GM23248 (cell line): Measurements from ENCODE around the gene XIST. TPM values are rescaled to one million over a fixed set of nuclear protein-coding genes. Genes with fewer than 3 reads are reported as not detected.

Experiments
- DNase-seq: peaks from one replicate; pipeline ENCODE4 v3.0.0-alpha.2; 2015
- H2AFZ ChIP-seq: fragments of 200-600 bp; sonication (generic); 2 replicates; pipeline ENCODE4 v1.6.1; 2016; ENCODE audit warnings: antibody characterized with exemption
- H3F3A ChIP-seq: fragments of 200-600 bp; sonication (generic); 2 replicates; pipeline ENCODE4 v1.6.1; 2016; ENCODE audit warnings: mild to moderate bottlenecking, antibody characterized with exemption, mixed run types; ENCODE audit not compliant: insufficient read depth
- H3K27ac ChIP-seq: fragments of 200-600 bp; sonication (generic); 2 replicates; pipeline ENCODE4 v1.5.1; 2016; ENCODE audit warnings: mild to moderate bottlenecking
- H3K27me3 ChIP-seq: fragments of 200-600 bp; sonication (generic); replicated peaks from 2 replicates; pipeline ENCODE4 v1.6.1; 2016; ENCODE audit warnings: mild to moderate bottlenecking; ENCODE audit not compliant: insufficient read depth
- H3K36me3 ChIP-seq: fragments of 200-600 bp; sonication (generic); 2 replicates; pipeline ENCODE4 v1.6.1; 2016; ENCODE audit warnings: low read depth, mild to moderate bottlenecking
- H3K4me1 ChIP-seq: fragments of 200-600 bp; sonication (generic); 2 replicates; pipeline ENCODE4 v1.6.1; 2016; ENCODE audit warnings: mild to moderate bottlenecking; ENCODE audit not compliant: insufficient read depth
- H3K4me2 ChIP-seq: fragments of 200-600 bp; sonication (generic); one replicate; pipeline ENCODE4 v1.6.1; 2016; ENCODE audit warnings: mild to moderate bottlenecking; ENCODE audit not compliant: unreplicated experiment
- H3K4me3 ChIP-seq: fragments of 200-600 bp; sonication (generic); 2 replicates; pipeline ENCODE4 v1.5.1; 2016; ENCODE audit warnings: mild to moderate bottlenecking
- H3K79me2 ChIP-seq: fragments of 200-600 bp; sonication (generic); 2 replicates; pipeline ENCODE4 v1.6.1; 2016; ENCODE audit warnings: mild to moderate bottlenecking; ENCODE audit not compliant: insufficient read depth
- H3K9ac ChIP-seq: fragments of 200-600 bp; sonication (generic); 2 replicates; pipeline ENCODE4 v1.6.1; 2016; ENCODE audit warnings: mild to moderate bottlenecking
- H3K9me2 ChIP-seq: fragments of 200-600 bp; sonication (generic); 2 replicates; pipeline ENCODE4 v1.6.1; 2016; ENCODE audit warnings: mixed run types, mild to moderate bottlenecking, moderate library complexity; ENCODE audit not compliant: insufficient read depth
- H3K9me3 ChIP-seq: fragments of 200-600 bp; sonication (generic); one replicate; pipeline ENCODE4 v1.6.1; 2017; ENCODE audit warnings: low read depth
- H4K20me1 ChIP-seq: fragments of 200-600 bp; sonication (generic); 2 replicates; pipeline ENCODE4 v1.6.0; 2016; ENCODE audit not compliant: insufficient read depth
- EZH2 ChIP-seq: fragments of 200-600 bp; sonication (generic); IDR thresholded peaks from 2 replicates; pipeline ENCODE4 v1.6.1; 2018; ENCODE audit warnings: antibody characterized with exemption, mild to moderate bottlenecking; ENCODE audit not compliant: insufficient read depth, poor library complexity, severe bottlenecking
- EZH2phosphoT487 ChIP-seq: fragments of 200-600 bp; sonication (generic); IDR thresholded peaks from 2 replicates; pipeline ENCODE4 v1.6.1; 2018; ENCODE audit warnings: antibody characterized with exemption, moderate library complexity, mild to moderate bottlenecking, low read depth; ENCODE audit not compliant: insufficient read depth
- WGBS, 2 experiments: methylation state at CpG; one replicate each; pipeline ENCODE4 v1.1.6; 2015 to 2017; ENCODE audit warnings: low lambda C conversion rate in 2 of 2, low coverage in 1 of 2; ENCODE audit errors: missing lambda C conversion rate in 2 of 2; 5-methylcytosine and 5-hydroxymethylcytosine counted together
- in situ Hi-C: fragments of 300-500 bp; cut with MboI; formaldehyde crosslinking; loops from 2 replicates; pipeline ENCODE4 v1.15.0; 2020
- polyA plus RNA-seq: library from polyadenylated mRNA; unstranded; fragments of >200 nt; fragmentation: Nextera tagmentation; extraction: Ambion mirVana; gene quantifications from 2 replicates; pipeline ENCODE4 v1.2.1, GENCODE V29; 2016
- total RNA-seq: library from RNA; depleted of rRNA; stranded (reverse); fragments of >200 nt; shearing (Covaris generic); gene quantifications from 2 replicates; pipeline ENCODE4 v1.2.3, GENCODE V29; 2014

The XIST gene
- total and polyA plus RNA-seq, 2 experiments from 2014 or later: not detected

- Histone ChIP-seq H3K4me3 (no peak overlapping the region), H3K4me1 (no peaks in the 10 kb centered on the region), H3K9ac (no peak overlapping the region), H3K9me3 (no peaks in the 10 kb centered on the region), H3K4me2 (no peak overlapping the region), H2AFZ (no peak overlapping the region), H3K79me2 (no peaks in the 10 kb centered on the region), H3K36me3 (no peaks in the 10 kb centered on the region), H4K20me1 (no peaks in the 10 kb centered on the region), H3K27me3 (no peaks in the 10 kb centered on the region), H3F3A (no peaks in the 10 kb centered on the region), H3K9me2 (no peaks in the 10 kb centered on the region), H3K27ac (no peak overlapping the region)
- WGBS, 2 experiments: 73 to 82% methylated on average over 3 of the region's 3 CpGs
- no peak for DNase-seq
- no peak for TF ChIP-seq EZH2
- TF ChIP-seq EZH2phosphoT487: no peak
- in situ Hi-C loops: no loop called here
These were observed 14.4 kb downstream of the XIST start for GRCh38 chrX:73838123-73838522.

GRCh38 chrX:73836956-73837477 lies 15.5 kb downstream of the XIST start:
- Histone ChIP-seq H3K27ac (no peak overlapping the region), H3K27me3 (no peaks in the 10 kb centered on the region), H3K4me1 (no peaks in the 10 kb centered on the region), H2AFZ (no peak overlapping the region), H3K9ac (no peak overlapping the region), H4K20me1 (no peaks in the 10 kb centered on the region), H3K36me3 (no peaks in the 10 kb centered on the region), H3F3A (no peaks in the 10 kb centered on the region), H3K9me3 (no peaks in the 10 kb centered on the region), H3K4me2 (no peak overlapping the region), H3K79me2 (no peaks in the 10 kb centered on the region), H3K4me3 (no peak overlapping the region), H3K9me2 (no peaks in the 10 kb centered on the region)
- TF ChIP-seq EZH2 (no peak), EZH2phosphoT487 (no peak)
- in situ Hi-C loops: no loop called here
- WGBS, 2 experiments: 19 to 23% methylated on average over 1 of the region's 1 CpG
- no peak for DNase-seq

- no peak overlapping the region for H3K4me2 ChIP-seq
- TF ChIP-seq EZH2phosphoT487: no peak
- TF ChIP-seq EZH2: no peak
- in situ Hi-C loops: no loop called here
- no peak for DNase-seq
- H3F3A ChIP-seq: no peaks in the 10 kb centered on the region
- no peaks in the 10 kb centered on the region for H3K9me3 ChIP-seq
- no peaks in the 10 kb centered on the region for H4K20me1 ChIP-seq
- no peak overlapping the region for H3K4me3 ChIP-seq
- no peak overlapping the region for H3K9ac ChIP-seq
- H3K27me3 ChIP-seq: no peaks in the 10 kb centered on the region
- no peaks in the 10 kb centered on the region for H3K36me3 ChIP-seq
- no peak overlapping the region for H2AFZ ChIP-seq
- H3K9me2 ChIP-seq: no peaks in the 10 kb centered on the region
- WGBS, 2 experiments: 21 to 26% methylated on average over 3 of the region's 3 CpGs
- no peak overlapping the region for H3K27ac ChIP-seq
- H3K79me2 ChIP-seq: no peaks in the 10 kb centered on the region
- no peaks in the 10 kb centered on the region for H3K4me1 ChIP-seq
These were observed 18.3 kb downstream of the XIST start for GRCh38 chrX:73834219-73834618.

- Histone ChIP-seq H3K36me3 (no peaks in the 10 kb centered on the region), H3K27me3 (no peaks in the 10 kb centered on the region), H3K79me2 (no peaks in the 10 kb centered on the region), H3K27ac (no peak overlapping the region), H3K4me2 (no peak overlapping the region), H3K4me1 (no peaks in the 10 kb centered on the region), H3K4me3 (no peak overlapping the region), H3K9ac (no peak overlapping the region), H4K20me1 (no peaks in the 10 kb centered on the region), H3K9me2 (no peaks in the 10 kb centered on the region), H3F3A (no peaks in the 10 kb centered on the region), H2AFZ (no peak overlapping the region), H3K9me3 (no peaks in the 10 kb centered on the region)
- no peak for DNase-seq
- WGBS, 2 experiments: 72 to 74% methylated on average over 3 to 4 of the region's 4 CpGs
- TF ChIP-seq EZH2phosphoT487 (no peak), EZH2 (no peak)
- in situ Hi-C loops: no loop called here
These were observed 20.2 kb downstream of the XIST start for GRCh38 chrX:73832319-73832718.

GRCh38 chrX:73831500-73831899 lies 21.0 kb downstream of the XIST start:
- no peaks in the 10 kb centered on the region for H3K9me3 ChIP-seq

More at GRCh38 chrX:73831500-73831899, 21.0 kb downstream of the XIST start:
- no peak overlapping the region for H3K27ac ChIP-seq
- no peaks in the 10 kb centered on the region for H4K20me1 ChIP-seq
- H3K4me1 ChIP-seq: no peaks in the 10 kb centered on the region
- H3K4me2 ChIP-seq: no peak overlapping the region
- no peak overlapping the region for H3K9ac ChIP-seq
- no peak for TF ChIP-seq EZH2phosphoT487
- TF ChIP-seq EZH2: no peak
- H3K79me2 ChIP-seq: no peaks in the 10 kb centered on the region
- no peaks in the 10 kb centered on the region for H3K9me2 ChIP-seq
- no peak for DNase-seq
- no peaks in the 10 kb centered on the region for H3K36me3 ChIP-seq
- in situ Hi-C loops: no loop called here
- no peak overlapping the region for H3K4me3 ChIP-seq
- H3K27me3 ChIP-seq: no peaks in the 10 kb centered on the region
- WGBS, 2 experiments: 30 to 41% methylated on average over 2 of the region's 2 CpGs
- H2AFZ ChIP-seq: no peak overlapping the region
- H3F3A ChIP-seq: no peaks in the 10 kb centered on the region
